Measurements from ENCODE around the gene SPOUT1.
"Not testable (repeated sequence)": the region's sequence is repeated elsewhere in the genome, so short reads cannot be mapped to it uniquely, and the experiment has no call there.

The SPOUT1 gene, protein sequence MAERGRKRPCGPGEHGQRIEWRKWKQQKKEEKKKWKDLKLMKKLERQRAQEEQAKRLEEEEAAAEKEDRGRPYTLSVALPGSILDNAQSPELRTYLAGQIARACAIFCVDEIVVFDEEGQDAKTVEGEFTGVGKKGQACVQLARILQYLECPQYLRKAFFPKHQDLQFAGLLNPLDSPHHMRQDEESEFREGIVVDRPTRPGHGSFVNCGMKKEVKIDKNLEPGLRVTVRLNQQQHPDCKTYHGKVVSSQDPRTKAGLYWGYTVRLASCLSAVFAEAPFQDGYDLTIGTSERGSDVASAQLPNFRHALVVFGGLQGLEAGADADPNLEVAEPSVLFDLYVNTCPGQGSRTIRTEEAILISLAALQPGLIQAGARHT

DNA sequence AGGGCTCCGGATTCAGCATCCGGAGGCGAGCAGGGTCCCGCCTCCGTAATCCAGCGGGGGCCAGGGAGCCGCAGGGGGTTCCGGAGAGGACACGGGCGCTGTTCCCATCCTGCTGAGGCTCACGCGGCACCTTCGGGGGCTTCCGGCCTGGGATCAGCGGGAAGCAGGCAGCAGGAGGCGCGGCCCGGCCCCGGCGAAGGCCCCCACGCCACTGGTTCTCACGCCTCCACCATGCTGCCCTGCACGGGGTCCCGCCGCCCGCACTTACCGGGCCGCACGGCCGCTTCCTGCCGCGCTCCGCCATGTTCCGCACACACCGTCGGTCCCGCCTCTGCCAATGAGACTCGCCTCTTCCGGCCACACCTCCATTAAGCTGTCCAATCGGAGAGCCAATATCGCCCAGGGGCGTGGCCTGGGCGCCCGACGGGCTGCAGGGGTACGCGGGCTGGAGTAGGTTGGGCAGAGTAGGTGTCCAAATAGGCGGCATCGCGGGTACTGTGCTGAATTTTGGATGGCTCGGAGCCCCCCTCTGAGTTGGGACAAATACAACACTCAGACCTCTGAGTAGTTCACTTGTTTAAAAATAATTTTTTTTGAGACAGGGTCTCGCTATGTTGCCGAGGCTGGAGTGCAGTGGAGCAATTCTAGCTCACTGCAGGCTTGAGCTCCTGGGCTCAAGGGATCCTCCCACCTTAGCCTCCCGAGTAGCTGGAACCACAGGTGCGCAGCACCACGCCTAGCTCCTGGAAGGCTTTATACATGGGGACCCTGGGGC, at the start of gene SPOUT1:
TSS of gene SPOUT1 (minus strand) at position 318 of the 775 bp plus-strand sequence. CDS start at position 304, 14 bp downstream.
- DNase-seq (ENCODE audit: low read depth), result peak; percentile 92

DNA sequence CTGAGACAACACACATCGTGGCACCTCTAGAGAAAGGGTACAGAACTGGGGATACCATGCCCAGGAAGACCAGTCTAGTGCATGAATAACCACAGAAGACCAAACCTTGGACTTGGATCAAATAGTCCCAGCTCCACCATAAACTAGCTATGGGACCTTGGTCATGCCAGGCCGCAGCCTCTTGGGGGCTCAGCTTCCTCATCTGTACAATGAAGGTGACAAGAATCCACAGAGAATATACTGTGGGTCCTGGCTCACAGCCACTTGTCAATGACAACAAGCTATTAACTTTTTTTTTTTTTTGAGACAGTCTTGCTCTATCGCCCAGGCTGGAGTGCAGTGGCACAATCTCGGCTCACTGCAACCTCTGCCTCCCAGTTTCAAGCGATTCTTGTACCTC, 48.3 kb upstream of the SPOUT1 start:
- no peak for DNase-seq (ENCODE audit: low read depth)

DNA sequence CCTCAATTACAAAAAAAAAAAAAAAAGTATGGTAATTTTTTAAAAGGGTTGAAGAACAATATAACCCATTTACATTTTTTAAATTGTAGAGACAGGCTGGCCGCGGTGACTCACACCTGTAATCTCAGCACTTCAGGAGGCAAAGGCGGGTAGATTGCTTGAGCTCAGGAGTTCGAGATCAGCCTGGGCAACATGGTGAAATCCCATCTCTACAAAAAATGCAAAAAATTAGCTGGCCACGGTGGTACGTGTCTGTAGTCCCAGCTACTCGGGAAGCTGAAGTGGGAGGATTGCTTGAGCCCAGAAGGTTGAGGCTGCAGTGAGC, 41.3 kb upstream of the SPOUT1 start:
- DNase-seq (ENCODE audit: low read depth), result not testable (repeated sequence)

DNA sequence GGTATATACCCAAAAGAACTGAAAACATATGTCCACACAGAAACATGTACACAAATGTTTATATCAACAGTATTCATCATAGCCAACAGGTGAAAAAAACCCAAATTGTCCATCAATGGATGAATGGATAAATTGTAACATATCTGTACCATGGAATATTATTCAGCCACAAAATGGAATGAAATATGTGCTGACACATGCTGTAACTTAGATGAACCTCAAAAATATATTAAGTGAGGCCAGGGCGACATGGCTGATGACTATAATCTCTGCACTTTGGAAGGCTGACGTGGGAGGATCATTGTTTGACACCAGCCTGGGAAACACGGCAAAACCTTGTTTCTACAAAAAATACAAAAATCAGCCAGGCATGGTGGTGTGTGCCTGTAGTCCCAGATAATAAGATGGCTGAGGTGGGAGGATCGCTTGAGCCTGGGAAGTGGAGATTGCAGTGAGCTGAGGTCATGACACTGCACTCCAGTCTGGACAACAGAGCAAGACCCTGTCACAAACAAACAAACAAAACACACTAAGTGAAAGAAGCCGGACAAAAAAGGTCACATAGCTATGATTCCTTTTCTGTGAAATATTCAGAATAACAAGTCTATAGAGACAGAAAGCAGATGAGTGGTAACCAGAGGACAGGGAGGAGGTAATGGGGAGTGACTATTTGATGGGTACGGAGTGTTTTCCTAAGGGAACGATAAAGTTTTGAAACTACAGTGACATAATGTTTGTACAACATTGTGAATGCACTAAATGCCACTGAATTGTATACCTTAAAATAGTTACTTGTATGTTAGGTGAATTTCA, 40.7 kb upstream of the SPOUT1 start:
- DNase-seq (ENCODE audit: low read depth), result no peak

DNA sequence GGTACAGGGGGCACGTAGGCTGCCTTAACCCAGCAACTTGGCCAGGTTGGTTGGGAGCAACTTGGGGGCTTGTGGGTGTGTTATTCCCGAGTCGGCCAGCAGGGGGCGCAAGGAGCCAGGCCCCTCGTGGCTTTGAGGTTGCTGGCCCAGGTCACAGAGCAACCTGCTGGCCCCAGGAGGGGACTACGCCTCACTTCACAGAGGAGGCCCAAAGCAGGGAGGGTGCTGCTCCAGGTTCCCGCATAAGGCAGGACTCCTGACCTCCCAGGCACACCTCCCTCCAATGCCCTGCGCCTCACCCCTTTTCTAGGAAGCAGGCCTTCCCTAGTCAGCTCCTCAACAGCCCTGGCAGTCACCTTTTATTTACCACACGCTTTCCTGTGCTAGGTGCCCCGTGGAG, 34.1 kb upstream of the SPOUT1 start:
- DNase-seq (ENCODE audit: low read depth), result peak; percentile 60

DNA sequence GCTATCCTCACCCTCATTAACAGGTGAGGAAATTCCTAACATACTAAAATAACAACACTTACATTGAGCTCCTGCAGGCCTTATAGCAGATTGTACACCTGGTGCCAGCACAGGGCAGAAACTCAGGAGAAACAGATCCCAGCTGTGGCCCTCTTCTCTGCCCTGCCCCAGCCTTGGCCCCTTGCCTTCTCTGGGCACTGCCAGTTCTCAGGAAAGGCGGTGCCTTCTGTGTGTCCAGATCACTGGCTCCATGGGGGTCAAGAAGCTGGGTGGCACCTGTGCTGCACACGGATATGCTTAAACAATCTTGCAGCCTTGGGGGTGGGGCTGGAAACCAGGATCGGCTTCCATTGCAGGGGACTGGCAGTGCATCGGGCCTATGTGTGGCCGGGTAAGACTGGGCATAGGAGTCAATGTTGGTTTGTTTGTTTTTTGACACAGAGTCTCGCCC, 32.8 kb upstream of the SPOUT1 start:
- DNase-seq (ENCODE audit: low read depth), result no peak

DNA sequence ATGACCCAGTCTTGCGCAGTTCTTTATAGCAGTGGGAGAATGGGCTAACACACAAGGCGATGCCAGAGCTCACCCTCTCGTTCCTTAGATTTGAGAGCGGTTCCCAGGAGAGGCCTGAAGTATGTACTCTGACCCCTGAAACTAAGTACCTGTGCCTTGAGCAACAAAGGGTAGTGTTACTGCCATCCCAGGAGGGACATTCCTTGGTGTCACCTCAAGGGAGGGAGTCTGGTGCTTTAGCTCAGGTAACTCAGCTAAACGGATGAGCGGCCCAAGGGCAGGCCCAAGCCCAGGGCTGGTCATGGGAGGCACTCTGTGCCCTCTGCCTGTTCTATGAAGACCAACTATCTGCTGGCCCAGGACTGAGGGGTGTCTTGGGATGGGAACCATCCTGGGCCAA, 31.9 kb upstream of the SPOUT1 start:
- no peak for DNase-seq (ENCODE audit: low read depth)

DNA sequence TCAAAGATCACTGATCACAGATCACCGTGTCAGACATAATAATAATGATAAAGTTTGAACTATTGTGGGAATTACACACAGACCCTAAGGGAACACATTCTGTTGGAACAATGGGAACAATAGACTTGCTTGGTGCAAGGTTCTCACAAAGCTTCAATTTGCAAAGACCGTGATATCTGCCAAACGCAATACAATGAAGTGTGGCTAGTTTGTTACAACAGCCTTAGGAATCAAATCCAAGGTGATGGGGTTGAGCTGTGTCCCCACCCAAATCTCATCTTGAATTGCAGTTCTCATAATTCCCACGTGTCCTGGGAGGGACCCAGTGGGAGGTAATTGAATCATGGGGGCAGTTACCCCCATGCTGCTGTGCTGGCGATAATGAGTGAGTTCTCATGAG, 31.3 kb upstream of the SPOUT1 start:
- DNase-seq (ENCODE audit: low read depth), result no peak

DNA sequence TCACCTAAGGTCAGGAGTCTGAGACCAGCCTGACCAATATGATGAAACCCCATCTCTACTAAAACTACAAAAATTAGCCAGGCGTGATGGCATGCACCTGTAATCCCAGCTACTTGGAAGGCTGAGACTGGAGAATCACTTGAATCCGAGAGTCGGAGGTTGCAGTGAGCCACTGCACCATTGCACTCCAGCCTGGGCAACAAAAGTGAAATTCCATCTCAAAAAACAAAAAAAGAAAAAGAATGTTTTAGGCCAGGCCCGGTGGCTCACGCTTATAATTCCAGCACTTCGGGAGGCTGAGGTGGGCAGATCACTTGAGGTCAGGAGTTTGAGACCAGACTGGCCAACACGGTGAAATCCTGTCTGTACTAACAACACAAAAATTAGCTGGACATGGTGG, 28.9 kb upstream of the SPOUT1 start:
- not testable (repeated sequence) for DNase-seq (ENCODE audit: low read depth)

DNA sequence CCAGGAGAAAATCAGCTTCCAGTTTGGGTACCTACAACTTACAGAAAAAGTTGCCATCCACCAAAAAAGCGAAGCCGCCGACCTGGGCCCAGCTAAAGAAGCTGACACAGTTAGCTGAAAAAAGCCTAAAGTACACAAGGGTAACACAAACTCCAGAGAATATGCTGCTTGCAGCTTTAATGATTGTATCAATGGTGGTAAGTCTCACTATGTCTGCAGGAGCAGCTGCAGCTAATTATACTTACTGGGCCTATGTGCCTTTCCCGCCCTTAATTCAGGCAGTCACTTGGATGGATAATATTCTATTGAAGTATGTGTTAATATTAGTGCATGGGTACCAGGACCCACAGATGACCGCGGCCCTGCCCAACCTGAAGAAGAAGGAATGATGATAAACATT, 24.9 kb upstream of the SPOUT1 start:
- DNase-seq (ENCODE audit: low read depth), result not testable (repeated sequence)

DNA sequence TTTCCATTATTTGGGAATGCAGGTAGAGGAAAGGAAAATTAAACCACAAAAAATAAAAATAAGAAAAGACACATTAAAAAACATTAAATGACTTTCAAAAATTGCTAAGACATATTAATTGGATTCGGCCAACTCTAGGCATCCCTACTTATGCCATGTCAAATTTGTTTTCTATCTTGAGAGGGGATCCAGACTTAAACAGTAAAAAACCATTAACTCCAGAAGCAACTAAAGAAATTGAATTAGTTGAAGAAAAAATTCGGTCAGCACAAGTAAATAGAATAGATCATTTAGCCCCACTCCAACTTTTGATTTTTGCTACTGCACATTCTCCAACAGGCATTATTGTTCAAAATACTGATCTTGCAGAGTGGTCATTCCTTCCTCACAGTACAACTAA, 23.1 kb upstream of the SPOUT1 start:
- DNase-seq (ENCODE audit: low read depth), result not testable (repeated sequence)

DNA sequence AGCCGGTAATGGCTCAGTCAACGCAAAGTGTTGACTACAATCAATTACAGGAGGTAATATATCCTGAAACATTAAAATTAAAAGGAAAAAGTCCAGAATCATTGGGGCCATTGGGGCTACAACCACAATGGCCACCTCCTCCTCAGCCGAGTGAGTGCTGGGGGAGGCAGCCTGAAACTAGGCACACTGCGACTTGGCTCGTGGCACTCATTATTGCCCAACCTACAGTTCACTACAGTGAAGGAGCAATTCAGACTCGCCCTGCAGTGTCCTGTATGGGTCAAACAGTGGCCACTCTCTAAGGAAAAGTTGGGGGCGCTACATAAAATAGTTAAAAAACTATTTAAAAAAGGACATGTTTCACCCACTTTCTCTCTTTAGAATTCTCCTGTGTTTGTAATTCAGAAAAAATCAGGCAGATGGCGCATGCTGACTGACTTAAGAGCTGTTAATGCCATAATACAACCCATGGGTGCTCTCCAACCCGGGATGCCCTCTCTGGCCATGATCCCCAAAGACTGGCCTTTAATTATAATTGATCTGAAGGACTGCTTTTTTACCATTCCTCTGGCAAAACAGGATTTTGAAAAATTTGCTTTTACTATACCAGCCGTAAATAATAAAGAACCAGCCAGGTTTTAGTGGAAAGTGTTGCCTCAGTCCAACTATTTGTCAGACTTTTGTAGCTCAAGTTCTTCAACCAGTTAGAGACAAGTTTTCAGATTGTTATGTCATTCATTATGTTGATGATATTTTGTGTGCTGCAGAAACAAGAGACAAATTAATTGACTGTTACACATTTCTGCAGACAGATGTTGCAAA, 22.4 kb upstream of the SPOUT1 start:
- peak; percentile 61 for DNase-seq (ENCODE audit: low read depth)

DNA sequence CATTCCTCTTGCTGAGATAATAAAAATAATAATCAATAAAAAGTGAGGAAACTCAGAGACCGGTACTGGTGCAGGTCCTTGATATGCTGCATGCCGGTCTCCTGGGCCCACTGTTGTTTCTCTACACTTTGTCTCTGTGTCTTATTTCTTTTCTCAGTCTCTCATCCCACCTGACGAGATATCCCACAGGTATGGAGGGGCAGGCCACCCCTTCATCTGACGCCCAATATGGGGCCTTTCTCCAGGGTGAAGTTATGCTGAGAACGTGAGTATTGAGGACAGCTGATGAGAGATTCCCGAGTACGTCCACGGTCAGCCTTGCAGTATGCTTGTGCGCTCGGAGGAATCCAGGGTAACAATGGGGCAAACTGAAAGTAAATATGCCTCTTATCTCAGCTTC, 21.4 kb upstream of the SPOUT1 start:
- DNase-seq (ENCODE audit: low read depth), result not testable (repeated sequence)

DNA sequence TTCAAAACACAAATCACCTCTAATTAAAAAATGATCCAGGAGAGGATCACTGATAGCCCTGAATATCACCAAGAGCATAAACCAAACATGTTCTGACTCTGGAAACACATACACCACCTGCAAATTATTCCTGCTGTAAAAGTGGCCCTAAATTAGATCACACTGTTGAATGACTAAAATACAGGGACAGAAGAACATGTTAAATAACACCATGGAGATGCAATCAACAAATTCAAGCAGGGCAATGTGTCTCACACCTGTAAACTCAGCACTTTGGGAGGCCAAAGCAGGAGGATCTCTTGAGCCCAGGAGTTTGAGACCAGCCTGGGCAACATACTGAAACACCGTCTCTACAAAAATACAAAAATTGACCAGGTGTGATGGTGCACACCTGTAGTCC, 18.2 kb upstream of the SPOUT1 start:
- no peak for DNase-seq (ENCODE audit: low read depth)

DNA sequence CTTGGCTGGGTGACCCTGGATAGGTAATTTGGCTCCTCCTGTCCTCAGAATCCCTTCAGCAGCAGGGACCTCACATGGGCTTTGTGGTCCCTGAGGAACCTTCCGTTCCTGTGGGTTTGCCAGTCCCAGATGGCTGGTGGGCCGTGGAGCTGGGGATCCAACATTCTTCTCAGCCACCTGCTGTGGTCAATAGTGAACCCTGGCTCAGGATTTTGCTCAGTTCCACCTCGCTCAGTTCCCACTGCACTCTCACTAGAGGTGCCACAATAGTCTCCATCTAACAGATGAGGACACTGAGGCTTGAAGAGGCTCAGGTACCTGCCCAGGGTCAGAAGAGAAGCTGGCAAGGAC, 17.1 kb upstream of the SPOUT1 start:
- DNase-seq (ENCODE audit: low read depth), result no peak

DNA sequence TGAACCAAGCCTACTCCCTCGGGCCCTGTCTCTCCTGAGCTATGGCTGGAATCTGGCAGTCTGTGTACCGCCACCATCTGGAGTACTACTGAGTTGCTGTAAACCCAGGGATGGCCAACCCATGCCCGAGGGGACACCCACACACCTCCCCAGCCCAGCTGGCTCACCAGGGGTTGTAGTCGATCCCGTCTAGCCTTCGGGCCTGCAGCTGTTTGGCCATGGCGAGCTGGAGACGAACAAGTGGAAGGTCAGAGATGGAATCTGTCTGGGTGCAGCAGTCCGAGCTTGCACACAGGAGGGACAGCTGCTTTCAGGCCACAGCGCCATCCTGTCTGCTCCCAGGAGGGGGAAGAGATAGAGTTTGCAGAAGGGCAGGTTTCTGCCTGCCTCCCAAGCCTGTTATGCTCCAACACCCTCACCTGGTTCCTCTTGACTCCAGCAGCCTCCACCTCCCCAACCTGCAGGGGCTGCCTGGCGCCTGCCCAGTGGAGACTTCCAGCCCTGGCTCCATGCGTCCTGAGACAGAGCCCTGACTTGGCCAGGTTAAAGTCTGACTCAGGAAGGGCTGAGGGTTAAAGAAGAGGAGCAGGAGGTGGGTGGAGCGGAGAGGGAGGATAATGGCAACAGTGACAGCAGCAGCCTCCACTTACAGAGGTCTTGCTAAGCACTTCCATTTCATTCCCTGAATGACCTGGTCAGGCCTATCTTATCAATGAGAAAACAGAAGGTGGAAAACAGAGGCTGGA, 15.8 kb upstream of the SPOUT1 start:
- peak; percentile 18 for DNase-seq (ENCODE audit: low read depth)

DNA sequence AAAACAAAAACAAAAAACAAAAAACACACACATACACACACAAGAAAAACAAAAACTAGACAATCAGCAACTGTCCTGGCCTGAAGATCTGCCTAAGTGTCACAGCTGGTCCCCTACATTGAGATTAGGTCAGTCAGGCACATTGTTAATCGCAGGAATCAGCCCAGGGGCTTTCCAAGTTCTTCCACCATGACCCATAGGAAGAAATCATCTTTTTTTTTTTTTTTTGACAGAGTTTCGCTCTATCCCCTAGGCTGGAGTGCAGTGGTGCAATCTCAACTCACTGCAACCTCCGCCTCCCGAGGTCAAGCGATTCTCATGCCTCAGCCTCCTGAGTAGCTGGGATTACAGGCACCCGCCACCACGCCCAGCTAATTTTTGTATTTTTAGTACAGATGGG, 13.6 kb upstream of the SPOUT1 start:
- DNase-seq (ENCODE audit: low read depth), result not testable (repeated sequence)

DNA sequence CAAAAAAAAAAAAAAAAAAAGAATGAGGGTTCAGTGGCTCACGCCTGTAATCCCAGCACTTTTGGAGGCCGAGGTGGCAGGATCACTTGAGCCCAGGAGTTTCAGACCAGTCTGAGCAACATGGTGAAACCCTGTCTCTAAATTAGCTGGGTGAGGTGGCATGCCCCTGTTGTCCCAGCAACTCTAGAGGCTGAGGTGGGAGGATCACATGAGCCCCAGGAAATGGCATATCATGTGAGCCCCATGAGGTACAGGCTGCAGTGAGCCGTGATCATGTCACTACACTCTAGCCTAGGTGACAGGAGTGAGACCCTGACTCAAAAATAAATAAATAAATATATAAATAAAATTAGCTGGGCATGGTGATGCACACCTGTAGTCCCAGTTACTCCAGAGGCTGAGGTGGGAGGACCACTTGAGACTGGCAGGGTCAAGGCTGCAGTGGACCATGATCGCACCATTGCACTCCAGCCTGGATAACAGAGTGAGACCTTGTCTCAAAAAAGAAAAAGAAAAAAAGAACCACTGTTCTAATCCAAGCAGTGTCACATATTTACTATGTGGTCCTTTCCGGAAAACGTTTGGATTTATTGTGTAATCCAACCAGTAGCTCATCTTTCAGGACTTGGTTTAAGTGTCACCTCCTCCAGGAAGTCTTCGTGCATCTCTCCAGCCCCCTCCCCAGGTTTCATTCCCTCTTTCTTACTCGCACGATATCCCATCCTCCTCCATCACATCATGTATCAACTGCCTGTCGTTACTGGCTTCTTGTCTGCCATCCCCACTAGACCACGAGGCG, 12.3 kb upstream of the SPOUT1 start:
- no peak for DNase-seq (ENCODE audit: low read depth)

DNA sequence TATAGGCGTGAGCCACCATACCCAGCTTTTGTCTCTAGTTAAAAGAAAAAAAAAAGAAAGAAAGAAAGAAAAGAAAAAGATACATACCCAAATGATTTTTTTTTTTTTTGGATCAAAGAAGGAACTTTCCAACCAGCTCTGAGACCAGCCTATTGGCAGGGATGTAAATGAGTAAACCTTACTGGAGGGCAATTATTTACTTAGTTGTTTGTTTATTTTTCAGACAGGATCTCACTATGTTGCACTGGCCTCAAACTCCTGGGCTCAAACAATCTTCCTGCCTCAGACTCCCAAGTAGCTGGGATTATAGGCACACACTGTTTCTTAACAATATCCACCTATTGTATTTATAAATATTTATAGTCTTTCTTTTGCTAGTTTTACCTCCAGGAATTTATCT, 10.9 kb upstream of the SPOUT1 start:
- no peak for DNase-seq (ENCODE audit: low read depth)

DNA sequence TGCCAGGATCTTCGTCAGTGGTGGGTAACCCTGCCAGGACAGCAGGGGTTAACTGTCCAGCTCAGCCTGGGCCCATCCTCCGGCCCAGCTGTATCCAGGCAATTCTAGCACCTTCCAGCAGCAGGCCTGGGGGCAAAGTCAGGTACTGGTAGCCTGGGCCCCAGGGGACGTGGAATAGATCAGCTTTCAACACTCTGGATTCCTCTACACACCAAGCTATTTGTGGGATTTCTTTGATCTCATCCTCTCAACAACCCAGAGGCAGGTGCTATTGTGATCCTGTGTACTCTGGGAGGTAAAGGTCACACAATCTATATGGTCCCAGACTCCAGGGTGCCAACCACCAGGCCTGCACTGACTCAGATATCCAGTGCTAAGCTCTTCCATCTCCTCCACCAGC, 8.7 kb upstream of the SPOUT1 start:
- no peak for DNase-seq (ENCODE audit: low read depth)
